Liver (tissue), 9 donors: Measurements from ENCODE around the gene MYO15B. TPM values are rescaled to one million over a fixed set of nuclear protein-coding genes. Genes with fewer than 3 reads are reported as not detected.

Experiments used
- DNase-seq: peaks from one replicate; pipeline ENCODE4 v3.0.0-alpha.2; 2017; ENCODE audit warnings: low spot score
- H3K27ac ChIP-seq, 2 donors: one replicate each; pipeline ENCODE4 v1.7.0; 2013; ENCODE audit warnings: inconsistent platforms in 2 of 2, low read length in 2 of 2, control low read depth in 1 of 2, low read depth in 1 of 2, mild to moderate bottlenecking in 1 of 2
- H3K27me3 ChIP-seq, 4 donors: one replicate each; pipeline versions ENCODE4 v1.6.1 to v1.7.0; 2013; ENCODE audit warnings: low read length in 3 of 4, inconsistent platforms in 1 of 4, mild to moderate bottlenecking in 1 of 4, moderate library complexity in 1 of 4; ENCODE audit not compliant: control insufficient read depth in 4 of 4, insufficient read depth in 4 of 4
- H3K36me3 ChIP-seq, 4 donors: one replicate each; pipeline versions ENCODE4 v1.6.1 to v1.7.0; 2013; ENCODE audit warnings: low read length in 3 of 4, mild to moderate bottlenecking in 3 of 4, low read depth in 1 of 4, moderate library complexity in 1 of 4; ENCODE audit not compliant: control insufficient read depth in 4 of 4, insufficient read depth in 3 of 4
- H3K4me1 ChIP-seq, 4 donors: one replicate each; pipeline versions ENCODE4 v1.6.1 to v1.7.0; 2013; ENCODE audit warnings: low read length in 3 of 4, mild to moderate bottlenecking in 3 of 4, moderate library complexity in 1 of 4; ENCODE audit not compliant: control insufficient read depth in 4 of 4, insufficient read depth in 4 of 4
- H3K4me3 ChIP-seq, 3 donors: one replicate each; pipeline versions ENCODE4 v1.6.1 to v1.7.0; 2013; ENCODE audit warnings: low read length in 3 of 3, control low read depth in 1 of 3, low read depth in 1 of 3, mild to moderate bottlenecking in 1 of 3
- H3K9ac ChIP-seq, 2 donors: one replicate each; pipeline ENCODE4 v1.7.0; 2013; ENCODE audit warnings: low read length in 2 of 2, mild to moderate bottlenecking in 2 of 2, moderate library complexity in 2 of 2, control low read depth in 1 of 2, low read depth in 1 of 2
- H3K9me3 ChIP-seq, 4 donors: one replicate each; pipeline versions ENCODE4 v1.6.1 to v1.7.0; 2013; ENCODE audit warnings: low read length in 3 of 4; ENCODE audit not compliant: control insufficient read depth in 4 of 4
- CTCF ChIP-seq: fragments of 150-350 bp; IDR thresholded peaks from 2 replicates; pipeline ENCODE4 v1.5.1; 2017; ENCODE audit warnings: improper control_type of control experiment, low read depth, low read length; ENCODE audit not compliant: missing input control
- EGR1 ChIP-seq, 2 donors: IDR thresholded peaks; 2 replicates each; pipeline ENCODE4 v1.6.1; 2016 to 2018; ENCODE audit warnings: antibody characterized with exemption in 2 of 2, low read depth in 2 of 2
- FOXA1 ChIP-seq: IDR thresholded peaks from 2 replicates; pipeline ENCODE4 v1.6.1; 2016; ENCODE audit warnings: antibody characterized with exemption
- FOXA2 ChIP-seq: IDR thresholded peaks from 2 replicates; pipeline ENCODE4 v1.6.1; 2016; ENCODE audit warnings: antibody characterized with exemption
- GABPA ChIP-seq, 2 donors: IDR thresholded peaks in 1 of 2; conservative IDR thresholded peaks in 1 of 2; 2 replicates each; pipeline ENCODE4 v1.6.1; 2016; ENCODE audit warnings: antibody characterized with exemption in 2 of 2, mild to moderate bottlenecking in 1 of 2, moderate library complexity in 1 of 2
- HNF4A ChIP-seq, 2 donors: conservative IDR thresholded peaks; 2 replicates each; pipeline ENCODE4 v1.6.1; 2016; ENCODE audit warnings: antibody characterized with exemption in 2 of 2, mild to moderate bottlenecking in 2 of 2
- HNF4G ChIP-seq: IDR thresholded peaks from 2 replicates; pipeline ENCODE4 v1.6.1; 2016; ENCODE audit warnings: antibody characterized with exemption
- JUND ChIP-seq, 2 donors: IDR thresholded peaks; 2 replicates each; pipeline ENCODE4 v1.6.1; 2016; ENCODE audit warnings: antibody characterized with exemption in 2 of 2
- NR2F2 ChIP-seq: IDR thresholded peaks from 2 replicates; pipeline ENCODE4 v1.6.1; 2016; ENCODE audit warnings: antibody characterized with exemption
- RAD21 ChIP-seq, 2 donors: IDR thresholded peaks; 2 replicates each; pipeline ENCODE4 v1.6.1; 2016; ENCODE audit warnings: antibody characterized with exemption in 2 of 2, mild to moderate bottlenecking in 2 of 2
- REST ChIP-seq: IDR thresholded peaks from 2 replicates; pipeline ENCODE4 v1.6.1; 2016; ENCODE audit warnings: antibody characterized with exemption, mild to moderate bottlenecking
- RXRA ChIP-seq, 2 donors: IDR thresholded peaks; 2 replicates each; pipeline ENCODE4 v1.6.1; 2017 to 2018; ENCODE audit warnings: antibody characterized with exemption in 2 of 2, mild to moderate bottlenecking in 1 of 2
- SP1 ChIP-seq: IDR thresholded peaks from 2 replicates; pipeline ENCODE4 v1.6.1; 2018; ENCODE audit warnings: antibody characterized with exemption, mild to moderate bottlenecking
- TAF1 ChIP-seq: conservative IDR thresholded peaks from 2 replicates; pipeline ENCODE4 v1.6.1; 2016; ENCODE audit warnings: antibody characterized with exemption, mild to moderate bottlenecking
- YY1 ChIP-seq: IDR thresholded peaks from 2 replicates; pipeline ENCODE4 v1.6.1; 2016; ENCODE audit warnings: antibody characterized with exemption, mild to moderate bottlenecking
- ZBTB33 ChIP-seq: IDR thresholded peaks from 2 replicates; pipeline ENCODE4 v1.6.1; 2016; ENCODE audit warnings: antibody characterized with exemption
- WGBS: extraction: QIAGEN DNeasy Blood & Tissue Kit; methylation state at CpG from one replicate; pipeline ENCODE4 v1.1.7; 2013; 5-methylcytosine and 5-hydroxymethylcytosine counted together
- polyA plus RNA-seq, 2 donors: library from polyadenylated mRNA; stranded (reverse) in 1 of 2; unstranded in 1 of 2; fragments of 200-250 nt in 1 of 2; fragments of >200 nt in 1 of 2; fragmentation: Nextera tagmentation in 1 of 2; extraction: Ambion mirVana in 1 of 2; gene quantifications; one replicate each; pipeline versions ENCODE4 v1.2.1 to v1.2.3, GENCODE V29; 2013 to 2015
- total RNA-seq, 2 donors: library from RNA; depleted of rRNA; stranded (reverse); fragments of >200 nt; gene quantifications; one replicate each; pipeline ENCODE4 v1.2.3, GENCODE V29; 2014
- TF ChIP-seq, protein P1 (sequence below): IDR thresholded peaks from 2 replicates; pipeline ENCODE4 v1.6.1; 2016; ENCODE audit warnings: antibody characterized with exemption
- donor health status: healthy.
- donor health status: healthy.
- donor health status: healthy.
- donor health status: healthy.
- donor health status: healthy.

Gene MYO15B
- total and polyA plus RNA-seq, 4 donors: 13.3 to 34.4 (median 18.0) TPM

GRCh38 chr17:75634376-75634740, 46.8 kb downstream of the MYO15B start:
- no peak overlapping the region for H3K27ac ChIP-seq
- peaks cover 0 to 10% (median 1%) of the 10 kb centered on the region in 4 donors for H3K36me3 ChIP-seq
- H3K9me3 ChIP-seq: no peaks in the 10 kb centered on the region
- TF ChIP-seq GABPA (IDR thresholded peaks at IDR 0.05 in 1 of 2, conservative IDR thresholded peaks at IDR 0.05 in 1 of 2) (no peak), ZBTB33 (no peak), JUND (IDR thresholded peaks at IDR 0.05) (no peak), REST (no peak), FOXA2 (no peak), RXRA (IDR thresholded peaks at IDR 0.05) (no peak), EGR1 (IDR thresholded peaks at IDR 0.05; ENCODE audit: low read depth in 2 of 2) (no peak), RAD21 (IDR thresholded peaks at IDR 0.05) (no peak), YY1 (no peak), FOXA1 (no peak), HNF4A (conservative IDR thresholded peaks at IDR 0.05) (no peak), TAF1 (no peak), NR2F2 (no peak), HNF4G (no peak), SP1 (no peak)
- TF ChIP-seq, protein P1, sequence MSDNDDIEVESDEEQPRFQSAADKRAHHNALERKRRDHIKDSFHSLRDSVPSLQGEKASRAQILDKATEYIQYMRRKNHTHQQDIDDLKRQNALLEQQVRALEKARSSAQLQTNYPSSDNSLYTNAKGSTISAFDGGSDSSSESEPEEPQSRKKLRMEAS: no peak
- no peak overlapping the region for H3K4me3 ChIP-seq
- H3K9ac ChIP-seq: no peak overlapping the region
- DNase-seq: no peak
- 92% methylated on average over 9 of the region's 9 CpGs for WGBS
- H3K27me3 ChIP-seq: no peaks in the 10 kb centered on the region
- H3K4me1 ChIP-seq: peaks cover 8 to 25% (median 16%) of the 10 kb centered on the region in 4 donors

DNA sequence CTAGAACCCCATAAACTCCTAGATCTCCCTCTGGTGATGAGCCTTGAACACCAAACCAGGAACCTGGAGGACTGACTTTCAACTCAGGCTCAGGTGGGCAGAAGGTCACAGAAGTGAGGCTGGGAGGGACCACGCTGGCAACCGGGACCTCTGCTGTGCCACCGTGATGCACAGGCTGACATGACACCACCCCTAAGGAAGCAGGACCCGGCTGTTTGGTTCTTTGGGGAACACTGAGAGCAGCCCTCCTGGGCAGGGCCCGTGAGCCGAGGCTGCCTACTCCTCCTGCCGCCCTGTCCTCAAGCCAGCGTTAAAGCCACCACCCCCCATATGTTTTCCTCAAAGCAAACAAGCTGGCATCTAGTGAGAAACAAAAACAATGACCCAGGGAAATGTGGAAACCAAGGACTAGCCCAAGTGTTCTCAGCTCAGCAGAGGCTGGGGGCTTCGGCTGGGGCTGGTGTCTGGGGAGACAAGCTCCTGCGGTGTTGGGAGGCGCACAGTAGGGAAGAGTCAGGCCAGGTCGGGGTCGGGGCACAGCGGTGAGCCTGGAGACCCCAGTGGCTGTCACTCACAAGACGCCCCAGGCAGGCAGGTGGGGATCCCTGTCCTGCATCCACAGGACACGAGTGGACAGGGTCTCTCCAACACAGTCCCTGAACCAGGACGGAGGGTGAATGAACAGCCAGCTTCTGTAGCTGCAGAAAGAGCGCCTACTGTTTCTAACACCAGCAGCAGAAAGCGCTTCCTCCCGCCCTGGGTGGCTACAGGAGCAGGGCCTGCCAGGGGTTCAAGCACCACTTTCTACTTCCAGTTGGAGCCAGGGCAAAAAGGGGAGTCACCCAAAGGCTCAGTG, 47.4 kb downstream of the MYO15B start:
- no peak overlapping the region for H3K4me3 ChIP-seq
- no peak overlapping the region for H3K27ac ChIP-seq
- H3K36me3 ChIP-seq: peaks cover 0 to 10% (median 2%) of the 10 kb centered on the region in 4 donors
- WGBS: 92% methylated on average over 20 of the region's 20 CpGs
- no peak for TF ChIP-seq CTCF
- no peak for TF ChIP-seq REST
- TF ChIP-seq, protein P1: no peak
- TF ChIP-seq FOXA1: no peak
- no peak for TF ChIP-seq TAF1
- TF ChIP-seq GABPA (IDR thresholded peaks at IDR 0.05 in 1 of 2, conservative IDR thresholded peaks at IDR 0.05 in 1 of 2): no peak
- no peak for TF ChIP-seq EGR1 (IDR thresholded peaks at IDR 0.05; ENCODE audit: low read depth in 2 of 2)
- peaks cover 8 to 25% (median 16%) of the 10 kb centered on the region in 4 donors for H3K4me1 ChIP-seq
- peak; percentile 57 for DNase-seq
- no peaks in the 10 kb centered on the region for H3K27me3 ChIP-seq
- no peak overlapping the region for H3K9ac ChIP-seq
- no peaks in the 10 kb centered on the region for H3K9me3 ChIP-seq
